Loucy (cell line): ENCODE measurements around the gene DPM1.

Experiments
- EZH2phosphoT487 ChIP-seq: fragments of 200-600 bp; IDR thresholded peaks from 2 replicates; pipeline ENCODE4 v1.6.1; 2018; ENCODE audit warnings: antibody characterized with exemption, mild to moderate bottlenecking, moderate library complexity, borderline replicate concordance
- TF ChIP-seq, protein P1 (sequence below): fragments of 200-600 bp; sonication (generic); conservative IDR thresholded peaks from 2 replicates; pipeline ENCODE4 v1.5.1; 2014; ENCODE audit warnings: mild to moderate bottlenecking, antibody characterized with exemption, low read length

DNA sequence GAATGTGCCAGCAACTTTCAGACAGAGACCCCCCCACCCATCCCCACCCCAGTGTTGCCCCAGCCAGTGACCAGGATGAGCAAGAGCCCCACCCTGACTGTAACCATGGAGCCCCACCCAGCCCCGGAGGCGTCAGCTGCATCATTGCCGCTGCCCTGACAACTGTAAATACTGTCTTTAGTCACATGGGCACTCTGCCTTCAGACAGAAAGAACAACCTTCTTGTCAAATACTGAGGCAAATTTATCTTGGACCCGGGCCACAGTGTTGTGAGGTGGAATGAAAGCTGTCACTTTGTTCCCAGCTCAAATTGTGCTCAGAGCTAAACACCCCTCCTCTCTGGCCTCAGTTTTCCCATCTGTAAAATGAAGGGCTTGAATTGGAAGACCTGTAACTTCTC is 24.0 kb upstream of the DPM1 start:
- TF ChIP-seq, protein P1, sequence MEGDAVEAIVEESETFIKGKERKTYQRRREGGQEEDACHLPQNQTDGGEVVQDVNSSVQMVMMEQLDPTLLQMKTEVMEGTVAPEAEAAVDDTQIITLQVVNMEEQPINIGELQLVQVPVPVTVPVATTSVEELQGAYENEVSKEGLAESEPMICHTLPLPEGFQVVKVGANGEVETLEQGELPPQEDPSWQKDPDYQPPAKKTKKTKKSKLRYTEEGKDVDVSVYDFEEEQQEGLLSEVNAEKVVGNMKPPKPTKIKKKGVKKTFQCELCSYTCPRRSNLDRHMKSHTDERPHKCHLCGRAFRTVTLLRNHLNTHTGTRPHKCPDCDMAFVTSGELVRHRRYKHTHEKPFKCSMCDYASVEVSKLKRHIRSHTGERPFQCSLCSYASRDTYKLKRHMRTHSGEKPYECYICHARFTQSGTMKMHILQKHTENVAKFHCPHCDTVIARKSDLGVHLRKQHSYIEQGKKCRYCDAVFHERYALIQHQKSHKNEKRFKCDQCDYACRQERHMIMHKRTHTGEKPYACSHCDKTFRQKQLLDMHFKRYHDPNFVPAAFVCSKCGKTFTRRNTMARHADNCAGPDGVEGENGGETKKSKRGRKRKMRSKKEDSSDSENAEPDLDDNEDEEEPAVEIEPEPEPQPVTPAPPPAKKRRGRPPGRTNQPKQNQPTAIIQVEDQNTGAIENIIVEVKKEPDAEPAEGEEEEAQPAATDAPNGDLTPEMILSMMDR: no peak
- TF ChIP-seq EZH2phosphoT487: no peak
